Measurements from ENCODE around the gene AKR7A2.

DNA sequence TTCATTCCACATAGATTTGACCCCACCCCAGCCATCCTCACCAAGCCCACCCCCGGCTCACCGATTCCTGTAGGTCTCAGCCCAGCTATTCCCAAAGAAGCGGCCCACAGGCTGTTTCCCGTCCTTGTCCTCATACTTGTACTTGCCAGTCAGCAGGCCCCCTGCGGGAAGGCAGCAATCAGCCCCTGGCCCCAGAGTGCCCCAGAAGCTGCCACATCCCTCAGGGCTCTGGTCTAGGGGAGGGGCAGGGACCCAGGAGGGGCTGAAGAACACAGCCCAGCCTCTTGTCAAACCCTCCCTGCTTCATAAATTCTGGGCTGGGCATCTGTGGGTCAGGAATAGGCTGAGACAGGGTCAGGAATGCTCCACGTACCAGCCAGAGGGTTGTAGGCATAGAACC lies 5.0 kb downstream of the AKR7A2 start:
- TF ChIP-seq SMC3 (IDR thresholded peaks at IDR 0.05; ENCODE audit: borderline replicate concordance, low read length) (no peak), POLR2A (IDR thresholded peaks at IDR 0.05; ENCODE audit: low read depth, low read length) (no peak), CREB1 (IDR thresholded peaks at IDR 0.05; ENCODE audit: low read depth) (no peak)
